Measurements from ENCODE around the gene OR2M4. TPM values are rescaled to one million over a fixed set of nuclear protein-coding genes. Genes with fewer than 3 reads are reported as not detected.
A peak's percentile ranks its signal among the peaks of the same experiment; 100 is the strongest.
"Not testable (repeated sequence)": the region's sequence is repeated elsewhere in the genome, so short reads cannot be mapped to it uniquely, and the experiment has no call there.

OR2M4 gene
- total RNA-seq, result not detected

DNA sequence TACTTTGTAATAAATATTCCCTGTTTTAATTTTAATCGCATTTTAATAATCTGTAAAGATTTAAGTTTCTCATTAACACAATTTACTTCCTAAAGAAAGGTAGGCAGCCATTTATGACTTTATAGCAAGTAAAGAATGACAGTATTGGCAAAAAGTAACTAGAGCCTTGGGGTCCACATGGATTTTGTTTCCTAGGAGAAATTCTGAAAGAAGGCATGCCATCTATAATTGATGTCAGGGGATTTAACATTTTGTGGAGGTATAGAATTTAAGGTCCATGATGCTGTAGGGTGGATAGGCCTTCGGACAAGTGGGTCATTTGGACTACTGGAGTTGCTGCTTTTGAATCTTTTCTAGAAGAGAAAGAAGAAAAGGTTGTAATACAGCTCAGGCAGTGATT, at the start of gene OR2M4:
OR2M4 (plus strand) TSS at position 301 of the 400 bp plus-strand sequence. CDS start 7,512 bp downstream, outside the sequence.
- POLR2A ChIA-PET, result no interaction called here
- DNase-seq, result no peak
- CTCF ChIA-PET, result interaction anchor here (1.4 kb wide), 1 partner anchor 12 kb away, joined by 4 read pairs; no protein-coding TSS in a partner anchor
- no peaks in the 10 kb centered on the region for H3K4me1 Mint-ChIP-seq
- H3K9me3 Mint-ChIP-seq, result peaks cover 3% of the 10 kb centered on the region
- no peak within 1 kb of the TSS for H3K4me3 Mint-ChIP-seq
- H3K36me3 Mint-ChIP-seq (ENCODE audit: low read depth), result no peaks in the 10 kb centered on the region
- H3K27ac Mint-ChIP-seq, result no peak within 1 kb of the TSS
- H3K27me3 Mint-ChIP-seq, result no peaks in the 10 kb centered on the region

DNA sequence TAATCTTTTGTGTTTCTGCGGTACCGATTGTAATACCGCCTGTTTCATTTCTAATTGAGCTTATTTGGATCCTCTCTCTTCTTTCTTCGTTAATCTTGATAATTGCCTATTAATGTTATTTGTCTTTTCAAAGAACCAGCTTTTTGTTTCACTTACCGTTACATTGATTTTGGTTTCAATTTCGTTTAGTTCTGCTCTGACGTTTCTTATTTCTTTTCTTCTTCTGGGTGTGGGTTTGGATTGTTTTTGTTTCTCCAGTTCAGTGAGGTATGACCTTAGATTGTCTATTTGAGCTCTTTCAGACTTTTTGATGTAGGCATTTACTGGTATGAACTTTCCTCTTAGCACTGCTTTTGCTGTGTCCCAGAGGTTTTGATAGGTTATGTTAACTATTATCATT, 47.2 kb upstream of the OR2M4 start:
- Mint-ChIP-seq H3K27me3 (no peaks in the 10 kb centered on the region), H3K4me3 (no peak overlapping the region), H3K36me3 (ENCODE audit: low read depth) (no peaks in the 10 kb centered on the region), H3K4me1 (no peaks in the 10 kb centered on the region), H3K9me3 (peaks cover 11% of the 10 kb centered on the region), H3K27ac (no peak overlapping the region)
- DNase-seq, result no peak
- ChIA-PET POLR2A (no interaction called here), CTCF (no interaction called here)

GRCh38 chr1:248187363-248187762, 43.9 kb upstream of the OR2M4 start:
- Mint-ChIP-seq H3K4me3 (no peak overlapping the region), H3K27me3 (no peaks in the 10 kb centered on the region), H3K27ac (no peak overlapping the region), H3K4me1 (no peaks in the 10 kb centered on the region), H3K36me3 (ENCODE audit: low read depth) (no peaks in the 10 kb centered on the region), H3K9me3 (peaks cover 15% of the 10 kb centered on the region)
- ChIA-PET POLR2A (no interaction called here), CTCF (no interaction called here)
- DNase-seq, result no peak

- no peak for DNase-seq
- Mint-ChIP-seq H3K4me1 (no peaks in the 10 kb centered on the region), H3K27me3 (no peaks in the 10 kb centered on the region), H3K36me3 (ENCODE audit: low read depth) (no peaks in the 10 kb centered on the region), H3K27ac (no peak overlapping the region), H3K9me3 (peaks cover 11% of the 10 kb centered on the region), H3K4me3 (no peak overlapping the region)
- POLR2A ChIA-PET, result no interaction called here
- CTCF ChIA-PET, result no interaction called here
Observed at GRCh38 chr1:248189026-248189425, 42.2 kb upstream of the OR2M4 start.

- no peak overlapping the region for H3K27ac Mint-ChIP-seq
- H3K27me3 Mint-ChIP-seq, result no peaks in the 10 kb centered on the region
- CTCF ChIA-PET, result no interaction called here
Observed at GRCh38 chr1:248194117-248194516, 37.1 kb upstream of the OR2M4 start.

GRCh38 chr1:248196965-248197364, 34.3 kb upstream of the OR2M4 start, which contains the start of gene OR2M3:
Gene OR2M3, plus strand, starts transcription at chr1:248197265. Its CDS starts 5,803 bp downstream, at chr1:248203068.
- Mint-ChIP-seq H3K9me3 (no peaks in the 10 kb centered on the region), H3K4me3 (no peak within 1 kb of the TSS), H3K4me1 (no peaks in the 10 kb centered on the region), H3K27me3 (no peaks in the 10 kb centered on the region), H3K36me3 (ENCODE audit: low read depth) (no peaks in the 10 kb centered on the region), H3K27ac (no peak within 1 kb of the TSS)
- POLR2A ChIA-PET, result no interaction called here
- CTCF ChIA-PET, result no interaction called here
- DNase-seq, result no peak

More at GRCh38 chr1:248194117-248194516, 37.1 kb upstream of the OR2M4 start:
- H3K36me3 Mint-ChIP-seq (ENCODE audit: low read depth), result no peaks in the 10 kb centered on the region
- no peaks in the 10 kb centered on the region for H3K4me1 Mint-ChIP-seq
- H3K9me3 Mint-ChIP-seq, result peaks cover 3% of the 10 kb centered on the region
- no peak for DNase-seq
- POLR2A ChIA-PET, result no interaction called here
- no peak overlapping the region for H3K4me3 Mint-ChIP-seq

DNA sequence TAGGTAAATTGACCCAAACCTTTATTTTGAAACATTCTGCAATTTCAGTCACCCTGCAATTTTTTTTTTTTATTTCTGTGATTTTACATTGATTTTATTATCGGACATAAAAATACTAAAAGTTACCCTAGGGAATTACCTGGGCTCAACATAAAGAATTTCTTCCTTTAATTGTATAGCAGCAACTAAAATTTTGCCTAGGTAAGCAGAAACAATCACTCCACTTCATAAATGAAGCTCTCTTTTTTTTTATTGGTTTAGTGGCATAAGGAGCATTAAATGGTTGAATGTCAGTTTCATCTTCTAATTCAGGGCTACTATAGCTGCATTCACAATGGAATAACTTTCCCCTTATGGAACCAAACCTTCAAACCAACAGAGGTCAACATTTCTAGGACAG, 15.3 kb upstream of the OR2M4 start:
- CTCF ChIA-PET, result no interaction called here
- no peak for DNase-seq
- Mint-ChIP-seq H3K27me3 (no peaks in the 10 kb centered on the region), H3K4me3 (no peak overlapping the region), H3K36me3 (ENCODE audit: low read depth) (no peaks in the 10 kb centered on the region), H3K9me3 (peaks cover 2% of the 10 kb centered on the region), H3K27ac (no peak overlapping the region), H3K4me1 (no peaks in the 10 kb centered on the region)
- POLR2A ChIA-PET, result no interaction called here

DNA sequence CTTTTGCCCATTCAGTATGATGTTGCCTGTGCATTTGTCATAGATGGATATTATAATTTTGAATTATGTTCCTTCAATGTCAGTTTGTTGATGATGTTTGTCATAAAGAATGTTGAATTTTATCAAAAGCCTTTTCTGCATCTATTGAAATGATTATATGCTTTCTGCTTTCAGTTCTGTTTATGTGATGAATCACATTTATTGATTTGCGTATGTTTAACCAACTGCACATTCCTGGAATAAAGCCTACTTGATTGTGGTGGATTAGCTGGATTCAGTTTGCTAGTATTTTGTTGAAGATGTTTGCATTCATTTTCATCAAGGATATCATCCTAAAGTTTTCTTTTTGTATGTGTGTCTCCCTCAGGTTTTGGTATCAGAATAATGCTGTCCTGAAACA, 5.7 kb upstream of the OR2M4 start:
- ChIA-PET POLR2A (no interaction called here), CTCF (no interaction called here)
- no peak for DNase-seq
- Mint-ChIP-seq H3K36me3 (ENCODE audit: low read depth) (no peaks in the 10 kb centered on the region), H3K4me3 (no peak overlapping the region), H3K27ac (no peak overlapping the region), H3K27me3 (no peaks in the 10 kb centered on the region), H3K9me3 (peaks cover 3% of the 10 kb centered on the region), H3K4me1 (no peaks in the 10 kb centered on the region)

DNA sequence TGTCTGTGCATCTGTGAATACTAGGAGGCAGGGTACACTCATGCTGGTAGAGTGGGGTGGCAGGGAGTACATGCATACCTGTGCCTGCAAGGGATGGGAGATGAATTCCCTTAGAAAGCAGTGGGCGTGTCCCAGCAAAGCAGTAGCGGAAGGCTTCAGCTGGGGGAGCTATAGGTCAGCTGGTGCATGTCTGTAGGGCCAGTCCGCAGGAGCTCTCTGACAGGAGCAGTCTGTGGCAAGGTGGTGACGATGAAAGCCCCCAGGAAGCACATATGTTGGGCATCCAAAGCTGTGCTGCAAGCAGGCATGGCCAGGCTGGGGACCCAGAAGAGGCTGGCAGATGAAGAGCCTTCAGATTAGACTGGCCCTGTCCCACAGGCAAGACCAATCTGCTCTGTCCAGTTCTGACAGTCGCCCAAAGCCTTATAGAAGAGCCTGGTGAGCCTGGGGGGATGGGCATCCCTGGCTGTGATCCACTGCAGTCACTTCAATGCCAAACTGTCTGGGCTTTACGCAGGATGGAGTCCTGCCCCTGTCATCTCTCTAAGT, 1.8 kb upstream of the OR2M4 start:
- Mint-ChIP-seq H3K36me3 (ENCODE audit: low read depth) (no peaks in the 10 kb centered on the region), H3K27ac (no peak overlapping the region), H3K27me3 (no peaks in the 10 kb centered on the region), H3K9me3 (peaks cover 3% of the 10 kb centered on the region), H3K4me3 (no peak overlapping the region), H3K4me1 (no peaks in the 10 kb centered on the region)
- no peak for DNase-seq
- CTCF ChIA-PET, result no interaction called here
- POLR2A ChIA-PET, result no interaction called here

DNA sequence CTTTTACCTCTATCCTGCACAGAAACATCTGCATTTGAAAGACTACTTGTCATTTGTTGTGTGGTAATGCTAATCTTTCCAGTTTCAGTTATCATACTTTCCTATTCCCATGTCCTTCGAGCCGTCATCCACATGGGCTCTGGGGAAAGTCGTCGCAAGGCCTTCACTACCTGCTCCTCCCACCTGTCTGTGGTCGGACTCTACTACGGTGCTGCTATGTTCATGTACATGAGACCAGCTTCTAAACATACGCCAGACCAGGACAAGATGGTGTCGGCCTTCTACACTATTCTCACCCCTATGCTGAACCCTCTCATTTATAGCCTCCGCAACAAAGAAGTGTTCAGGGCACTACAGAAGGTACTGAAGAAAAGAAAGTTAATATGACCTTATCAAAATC, 8.3 kb downstream of the OR2M4 start:
- Mint-ChIP-seq H3K4me3 (no peak overlapping the region), H3K27ac (no peak overlapping the region), H3K27me3 (peaks cover 2% of the 10 kb centered on the region), H3K9me3 (no peaks in the 10 kb centered on the region), H3K36me3 (ENCODE audit: low read depth) (no peaks in the 10 kb centered on the region), H3K4me1 (peaks cover 2% of the 10 kb centered on the region)
- POLR2A ChIA-PET, result no interaction called here
- CTCF ChIA-PET, result no interaction called here
- no peak for DNase-seq

GRCh38 chr1:248243204-248243603, 12.0 kb downstream of the OR2M4 start:
- H3K36me3 Mint-ChIP-seq (ENCODE audit: low read depth), result no peaks in the 10 kb centered on the region
- peaks cover 2% of the 10 kb centered on the region for H3K27me3 Mint-ChIP-seq
- no peak overlapping the region for H3K4me3 Mint-ChIP-seq
- CTCF ChIA-PET, result interaction anchor here (0.9 to 1.6 kb wide), 4 partner anchors 9 to 33 kb away, joined by 3 to 5 read pairs (median 4); partner anchors contain the start of gene OR2M4
- DNase-seq, result peak; percentile 26
- H3K27ac Mint-ChIP-seq, result no peak overlapping the region
- POLR2A ChIA-PET, result no interaction called here
- H3K9me3 Mint-ChIP-seq, result no peaks in the 10 kb centered on the region
- H3K4me1 Mint-ChIP-seq, result peaks cover 2% of the 10 kb centered on the region

GRCh38 chr1:248259309-248259708, 28.1 kb downstream of the OR2M4 start:
- H3K4me1 Mint-ChIP-seq; H3K4me3 Mint-ChIP-seq; H3K27me3 Mint-ChIP-seq; H3K27ac Mint-ChIP-seq; POLR2A ChIA-PET; H3K36me3 Mint-ChIP-seq (ENCODE audit: low read depth); CTCF ChIA-PET; DNase-seq; H3K9me3 Mint-ChIP-seq: not testable (repeated sequence)

DNA sequence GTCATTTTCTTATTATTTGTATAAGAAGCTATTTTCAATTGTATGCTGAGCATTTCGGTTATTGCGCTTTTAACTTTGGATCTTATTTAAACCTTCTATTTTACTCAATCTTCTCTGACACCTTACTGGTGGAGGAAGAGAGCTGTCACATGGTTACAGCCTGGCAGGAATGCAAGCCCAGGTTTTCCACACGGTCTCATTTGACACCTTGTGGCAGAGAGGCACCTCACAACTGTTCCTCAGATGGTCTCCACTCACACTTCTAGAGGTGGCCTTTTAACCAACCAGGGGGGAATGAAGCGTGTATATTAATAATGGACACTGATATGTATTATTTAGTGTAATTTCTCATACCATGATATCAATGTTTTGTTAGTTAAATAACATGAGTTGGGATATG, 37.0 kb downstream of the OR2M4 start:
- Mint-ChIP-seq H3K27ac (no peak overlapping the region), H3K4me1 (no peaks in the 10 kb centered on the region), H3K4me3 (no peak overlapping the region), H3K9me3 (no peaks in the 10 kb centered on the region), H3K36me3 (ENCODE audit: low read depth) (no peaks in the 10 kb centered on the region), H3K27me3 (no peaks in the 10 kb centered on the region)
- no peak for DNase-seq
- ChIA-PET POLR2A (no interaction called here), CTCF (no interaction called here)

DNA sequence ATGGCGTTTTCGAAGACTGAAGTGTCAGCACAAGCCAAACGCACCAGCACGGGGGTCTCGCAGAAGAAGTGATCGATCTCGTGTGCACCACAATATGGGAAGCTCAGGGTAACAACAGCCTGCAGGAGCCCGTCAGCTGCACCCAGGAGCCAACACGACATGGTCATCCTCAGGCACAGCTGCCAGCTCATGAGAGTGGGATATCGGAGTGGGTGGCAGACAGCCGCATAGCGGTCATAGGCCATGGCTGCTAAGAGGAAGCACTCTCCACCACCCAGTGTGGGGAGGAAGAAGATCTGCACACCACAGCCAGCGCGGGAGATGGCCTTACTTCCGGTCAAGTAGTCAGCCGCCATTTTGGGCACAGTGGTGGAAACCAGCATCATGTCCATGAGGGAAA, 42.0 kb downstream of the OR2M4 start:
- H3K4me3 Mint-ChIP-seq; H3K27ac Mint-ChIP-seq; CTCF ChIA-PET; POLR2A ChIA-PET; H3K36me3 Mint-ChIP-seq (ENCODE audit: low read depth); H3K9me3 Mint-ChIP-seq; H3K27me3 Mint-ChIP-seq; H3K4me1 Mint-ChIP-seq; DNase-seq: not testable (repeated sequence)

DNA sequence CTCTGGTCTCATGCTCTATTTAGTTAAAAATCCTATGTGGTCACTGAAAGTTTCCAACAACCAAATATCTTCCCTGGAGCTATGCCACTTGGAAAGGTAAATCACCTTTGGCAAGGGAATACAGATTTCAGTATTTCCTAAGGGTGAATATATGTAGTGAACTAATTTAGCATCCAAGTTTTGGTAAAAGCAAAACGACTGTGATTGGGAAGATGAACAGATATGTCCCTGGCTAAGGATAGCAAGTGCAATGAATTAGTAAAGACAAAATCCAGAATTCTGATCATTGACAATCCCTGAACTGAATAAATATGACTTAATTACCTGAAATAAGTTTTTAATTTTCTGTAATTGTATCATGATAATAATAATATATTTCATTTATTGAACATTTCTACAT, 46.7 kb downstream of the OR2M4 start, which contains the start of gene OR2T33:
OR2T33 (minus strand) TSS at position 101 of the 400 bp plus-strand sequence. CDS start 4,162 bp downstream, outside the sequence.
- POLR2A ChIA-PET, result no interaction called here
- CTCF ChIA-PET, result no interaction called here
- Mint-ChIP-seq H3K36me3 (ENCODE audit: low read depth) (no peaks in the 10 kb centered on the region), H3K27me3 (no peaks in the 10 kb centered on the region), H3K9me3 (no peaks in the 10 kb centered on the region), H3K4me3 (no peak within 1 kb of the TSS), H3K27ac (no peak within 1 kb of the TSS), H3K4me1 (no peaks in the 10 kb centered on the region)
- DNase-seq, result no peak

All from activated CD4-positive, alpha-beta memory T cell treated with anti-CD3 and anti-CD28 coated beads, Interleukin-2, amount 10 ng/mL, durations not matched to agents 7 days and 5 days (primary cell).